K562 (cell line): ENCODE measurements around the gene GADD45B. TPM values are rescaled to one million over a fixed set of nuclear protein-coding genes. Genes with fewer than 3 reads are reported as not detected.
A peak's percentile ranks its signal among the peaks of the same experiment; 100 is the strongest.

Experiments used
- CREB5 ChIP-seq: fragments of 250-450 bp; sonication (Bioruptor Pico); IDR thresholded peaks from 2 replicates; pipeline ENCODE4 v1.5.0; 2020; ENCODE audit warnings: mild to moderate bottlenecking
- ESRRB ChIP-seq: fragments of 250-450 bp; sonication (Bioruptor Pico); IDR thresholded peaks from 2 replicates; pipeline ENCODE4 v1.5.0; 2020; ENCODE audit warnings: mild to moderate bottlenecking, moderate library complexity, borderline replicate concordance
- GABPB1 ChIP-seq: sonication (generic); formaldehyde crosslinking; IDR thresholded peaks from 2 replicates; pipeline ENCODE4 v1.8.0; 2022; ENCODE audit warnings: mild to moderate bottlenecking, missing genetic modification reagents
- MAFF ChIP-seq: IDR thresholded peaks from 2 replicates; pipeline ENCODE4 v1.6.1; 2012; ENCODE audit warnings: low read length, improper control_type of control experiment
- MCM3 ChIP-seq: fragments of 450-650 bp; IDR thresholded peaks from 2 replicates; pipeline ENCODE4 v1.6.1; 2016
- PRDM10 ChIP-seq: fragments of 450-650 bp; IDR thresholded peaks from 2 replicates; pipeline ENCODE4 v1.6.1; 2018; ENCODE audit not compliant: partially characterized antibody
- SP1 ChIP-seq: sonication (generic); formaldehyde crosslinking; IDR thresholded peaks from 2 replicates; pipeline ENCODE4 v1.8.1; 2022; ENCODE audit warnings: mild to moderate bottlenecking, missing genetic modification reagents
- ZBTB40 ChIP-seq, 2 experiments: fragments of 450-650 bp in 1 of 2; sonication (generic) in 1 of 2; formaldehyde crosslinking in 1 of 2; IDR thresholded peaks; 2 replicates each; pipeline versions ENCODE4 v1.7.1 to v1.9.0; 2016 to 2022; ENCODE audit warnings: inconsistent platforms in 1 of 2, mild to moderate bottlenecking in 1 of 2, missing genetic modification reagents in 1 of 2
- ZBTB7A ChIP-seq: IDR thresholded peaks from 2 replicates; pipeline ENCODE4 v1.6.1; 2011; ENCODE audit warnings: low read depth, mild to moderate bottlenecking, low read length, moderate library complexity, borderline replicate concordance; ENCODE audit not compliant: control insufficient read depth
- ZNF436 ChIP-seq: fragments of 250-450, 450-650 bp; sonication (Bioruptor Pico); formaldehyde crosslinking; IDR thresholded peaks from 2 replicates; pipeline ENCODE4 v1.7.0; 2020; ENCODE audit warnings: mild to moderate bottlenecking
- polyA plus RNA-seq, 8 experiments: library from polyadenylated mRNA; depleted of rRNA in 4 of 8; stranded (reverse) in 5 of 8; unstranded in 3 of 8; fragments of >200 nt; fragmentation: Nextera tagmentation in 2 of 8; fragmentation: Illumina TruSeq in 1 of 8; extraction: Ambion mirVana in 2 of 8; extraction: Trizol in 1 of 8; gene quantifications; 2 replicates each; pipeline versions ENCODE4 v1.2.1 to v1.2.3, GENCODE V29; 2011 to 2014; ENCODE audit warnings: inconsistent platforms in 1 of 8, missing spikeins in 1 of 8
- total RNA-seq, 7 experiments: library from RNA; depleted of rRNA in 6 of 7; stranded (reverse); fragments of >200 nt in 6 of 7; fragmentation: Illumina TruSeq in 2 of 7; extraction: Trizol in 2 of 7; gene quantifications; 2 replicates each; pipeline versions ENCODE4 v1.2.1 to v1.2.3, GENCODE V29; 2011 to 2021; ENCODE audit warnings: low replicate concordance in 1 of 7

Gene GADD45B
- total and polyA plus RNA-seq, 9 of the 15 experiments (the other 6 are each of a cell fraction or from before 2014, with no cell fraction given) = 0.06 to 4.1 (median 2.1) TPM

DNA sequence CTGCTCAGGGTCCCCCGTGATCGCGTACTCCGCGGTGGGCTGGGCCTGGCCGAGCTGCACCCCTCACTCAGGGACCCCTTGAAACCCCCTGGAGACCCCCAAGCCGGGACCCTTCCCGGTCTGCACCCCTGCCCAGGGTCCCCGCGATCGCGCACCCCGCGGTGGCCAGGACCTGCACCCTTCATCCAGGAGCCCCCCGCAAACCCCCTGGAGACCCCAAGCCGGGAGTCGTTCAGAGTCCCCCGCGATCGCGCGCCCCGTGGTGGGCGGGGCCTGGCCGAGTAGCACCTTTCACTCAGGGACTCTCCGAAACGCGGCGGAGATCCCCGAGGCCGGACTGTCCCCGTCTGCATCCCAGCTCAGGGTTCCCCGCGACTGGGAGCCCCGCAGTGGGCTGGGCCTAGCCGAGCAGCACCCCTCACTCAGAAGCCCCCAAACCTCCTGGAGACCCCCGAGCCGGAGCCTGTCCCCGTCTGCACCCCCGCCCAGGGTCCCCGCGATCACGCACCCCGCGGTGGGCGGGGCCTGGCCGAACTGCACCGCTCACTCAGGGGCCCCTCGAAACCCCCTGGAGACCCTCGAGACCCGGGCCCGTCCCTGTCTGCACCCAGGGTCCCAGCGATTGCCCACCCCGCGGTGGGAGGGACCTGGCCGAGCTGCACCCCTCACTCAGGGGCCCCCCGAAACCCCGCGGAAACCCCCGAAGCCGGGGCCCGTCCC is 19.9 kb upstream of the GADD45B start (continued):
- TF ChIP-seq PRDM10 (peak; percentile 70), SP1 (CRISPR knock-in tag) (0 out of 2 replicates have a peak, but pooled peaks have one; percentile 30), ESRRB (CRISPR knock-in tag) (no peak), ZBTB7A (peak; percentile 77), ZNF436 (CRISPR knock-in tag) (no peak), ZBTB40 (IDR thresholded peaks at IDR 0.05) (peak; percentile 50; the same call in 1 of the 2 replicates), ZBTB40 (CRISPR knock-in tag; IDR thresholded peaks at IDR 0.05) (no peak), MCM3 (no peak), MAFF (no peak), CREB5 (no peak), GABPB1 (CRISPR knock-in tag) (0 out of 2 replicates have a peak, but pooled peaks have one; percentile 23)
